GM10847 (cell line): ENCODE results near the gene ADGRB2.

Experiments used
- POLR2A ChIP-seq: IDR thresholded peaks from 2 replicates; pipeline ENCODE4 v1.6.1; 2011; ENCODE audit not compliant: insufficient read length; ENCODE audit errors: extremely low read depth

Gene ADGRB2

GRCh38 chr1:31700468-31701090 lies 63.6 kb downstream of the ADGRB2 start:
- TF ChIP-seq POLR2A: no peak

- TF ChIP-seq POLR2A: no peak
Observed at GRCh38 chr1:31699341-31699891, 64.7 kb downstream of the ADGRB2 start.

- no peak for TF ChIP-seq POLR2A
Observed at GRCh38 chr1:31697369-31697984, 66.7 kb downstream of the ADGRB2 start.

GRCh38 chr1:31696242-31696641 lies 67.9 kb downstream of the ADGRB2 start:
- no peak for TF ChIP-seq POLR2A

GRCh38 chr1:31695327-31695726 lies 68.8 kb downstream of the ADGRB2 start:
- no peak for TF ChIP-seq POLR2A

- TF ChIP-seq POLR2A: no peak
Observed at GRCh38 chr1:31694964-31695313, 69.2 kb downstream of the ADGRB2 start.

- no peak for TF ChIP-seq POLR2A
Observed at GRCh38 chr1:31694069-31694963, 69.8 kb downstream of the ADGRB2 start.

- TF ChIP-seq POLR2A: no peak
Observed at GRCh38 chr1:31693231-31693630, 70.9 kb downstream of the ADGRB2 start.

- no peak for TF ChIP-seq POLR2A
Observed at GRCh38 chr1:31691951-31692350, 72.2 kb downstream of the ADGRB2 start.

- no peak for TF ChIP-seq POLR2A
Observed at GRCh38 chr1:31691446-31691845, 72.7 kb downstream of the ADGRB2 start.

- no peak for TF ChIP-seq POLR2A
Observed at GRCh38 chr1:31690921-31691320, 73.2 kb downstream of the ADGRB2 start.

- TF ChIP-seq POLR2A: no peak
Observed at GRCh38 chr1:31689854-31690253, 74.3 kb downstream of the ADGRB2 start.

GRCh38 chr1:31689379-31689778 lies 74.8 kb downstream of the ADGRB2 start:
- TF ChIP-seq POLR2A: no peak

- TF ChIP-seq POLR2A: no peak
Observed at GRCh38 chr1:31688233-31688918, 75.8 kb downstream of the ADGRB2 start.

GRCh38 chr1:31687601-31688000 lies 76.5 kb downstream of the ADGRB2 start:
- TF ChIP-seq POLR2A: no peak
